ENCODE measurements around the gene ZMIZ2.
"Not testable (repeated sequence)": the region's sequence is repeated elsewhere in the genome, so short reads cannot be mapped to it uniquely, and the experiment has no call there.

The ZMIZ2 gene

DNA sequence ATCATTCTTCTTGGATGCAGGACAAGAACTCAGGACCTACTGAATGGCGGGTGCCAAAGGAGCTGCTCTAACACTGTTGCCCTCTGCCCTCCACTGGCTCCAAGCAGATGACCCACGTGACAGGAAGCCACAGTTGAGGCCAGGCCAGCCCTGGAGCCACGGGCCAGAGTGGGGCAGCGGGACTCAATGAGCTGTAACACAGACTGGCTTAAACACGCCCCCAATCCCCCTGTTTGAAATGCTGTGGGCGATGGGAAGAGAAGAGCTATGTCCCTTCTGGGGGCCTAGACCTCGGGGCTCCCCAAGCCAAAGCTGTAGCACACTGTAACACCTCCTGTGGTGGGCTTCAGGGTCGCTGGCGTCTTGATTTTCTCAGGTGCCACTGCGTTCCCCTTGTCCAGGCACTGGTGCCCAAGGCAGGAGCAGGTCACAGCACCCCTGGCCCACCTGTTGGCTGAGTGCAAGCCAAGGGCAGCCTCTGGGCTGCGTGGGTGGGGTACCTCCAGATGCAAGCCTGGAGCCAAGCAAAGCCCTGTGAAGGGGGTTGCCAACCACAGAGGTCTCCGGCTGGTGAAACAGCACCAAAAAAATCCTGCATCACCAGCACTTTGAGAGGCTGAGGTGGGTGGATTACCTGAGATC lies 18.6 kb upstream of the ZMIZ2 start:
- no peak for DNase-seq (ENCODE audit: low read depth in 3 of 3)

GRCh38 chr7:44732971-44733370 lies 15.7 kb upstream of the ZMIZ2 start:
- DNase-seq (ENCODE audit: low read depth in 3 of 3), result not testable (repeated sequence)

GRCh38 chr7:44733708-44734481 lies 14.8 kb upstream of the ZMIZ2 start:
- DNase-seq (ENCODE audit: low read depth in 3 of 3), result no peak

DNA sequence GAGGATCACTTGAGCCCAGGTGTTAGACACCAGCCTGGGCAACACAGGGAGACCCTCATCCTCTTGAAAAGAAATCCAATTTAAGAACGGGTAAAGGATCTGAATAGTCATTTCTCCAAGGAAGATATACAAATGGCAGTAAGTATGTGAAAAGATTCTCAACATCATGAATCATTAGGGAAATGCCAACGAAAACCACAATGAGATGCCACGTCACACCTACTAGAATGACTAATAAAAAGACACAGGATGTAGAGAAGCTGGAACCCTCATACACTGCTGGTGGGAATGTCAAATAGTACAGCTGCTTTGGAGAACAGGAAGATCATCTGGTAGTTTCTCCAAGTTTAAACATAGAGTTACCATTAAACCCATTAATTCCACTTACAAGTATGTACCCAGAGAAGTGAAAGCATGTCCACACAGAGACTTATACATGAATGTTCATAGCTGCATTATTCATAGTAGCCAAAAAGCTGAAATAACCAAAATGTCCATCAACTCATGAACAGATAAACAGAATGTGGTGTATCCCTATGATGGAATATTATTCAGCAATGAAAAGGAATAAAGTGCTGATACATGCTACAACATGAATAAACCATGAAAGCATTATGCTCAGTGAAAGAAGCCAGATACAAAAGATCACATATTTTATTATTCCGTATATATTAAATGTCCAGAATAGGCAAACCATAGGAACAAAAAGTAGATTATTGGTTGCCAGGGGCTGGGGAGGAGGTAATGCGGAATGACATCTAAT lies 13.1 kb upstream of the ZMIZ2 start:
- peak in 1 of 3 donors; percentile 27 for DNase-seq (ENCODE audit: low read depth in 3 of 3)

DNA sequence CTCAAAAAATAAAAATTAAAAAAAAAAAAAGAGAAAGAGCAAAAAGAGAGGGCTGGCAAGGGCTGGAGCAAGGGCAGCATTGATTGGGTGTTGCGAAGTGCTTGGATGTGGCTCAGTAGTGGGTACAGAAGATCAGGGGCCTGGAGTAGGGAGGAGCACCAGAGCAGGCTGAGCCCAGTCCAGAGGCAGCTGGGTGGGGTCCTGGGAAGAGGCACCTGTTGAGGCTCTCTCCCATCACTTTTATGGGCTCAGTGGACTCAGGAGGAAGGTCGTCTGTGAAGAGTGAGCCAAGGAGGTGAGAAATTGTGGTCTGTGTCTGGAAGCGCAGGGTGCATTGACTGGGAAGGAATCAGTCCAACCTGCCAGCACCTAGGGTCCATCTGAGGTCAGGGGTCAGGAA lies 11.8 kb upstream of the ZMIZ2 start:
- no peak for DNase-seq (ENCODE audit: low read depth in 3 of 3)

- DNase-seq (ENCODE audit: low read depth in 3 of 3), result no peak
Measured at GRCh38 chr7:44738051-44738723, 10.5 kb upstream of the ZMIZ2 start.

DNA sequence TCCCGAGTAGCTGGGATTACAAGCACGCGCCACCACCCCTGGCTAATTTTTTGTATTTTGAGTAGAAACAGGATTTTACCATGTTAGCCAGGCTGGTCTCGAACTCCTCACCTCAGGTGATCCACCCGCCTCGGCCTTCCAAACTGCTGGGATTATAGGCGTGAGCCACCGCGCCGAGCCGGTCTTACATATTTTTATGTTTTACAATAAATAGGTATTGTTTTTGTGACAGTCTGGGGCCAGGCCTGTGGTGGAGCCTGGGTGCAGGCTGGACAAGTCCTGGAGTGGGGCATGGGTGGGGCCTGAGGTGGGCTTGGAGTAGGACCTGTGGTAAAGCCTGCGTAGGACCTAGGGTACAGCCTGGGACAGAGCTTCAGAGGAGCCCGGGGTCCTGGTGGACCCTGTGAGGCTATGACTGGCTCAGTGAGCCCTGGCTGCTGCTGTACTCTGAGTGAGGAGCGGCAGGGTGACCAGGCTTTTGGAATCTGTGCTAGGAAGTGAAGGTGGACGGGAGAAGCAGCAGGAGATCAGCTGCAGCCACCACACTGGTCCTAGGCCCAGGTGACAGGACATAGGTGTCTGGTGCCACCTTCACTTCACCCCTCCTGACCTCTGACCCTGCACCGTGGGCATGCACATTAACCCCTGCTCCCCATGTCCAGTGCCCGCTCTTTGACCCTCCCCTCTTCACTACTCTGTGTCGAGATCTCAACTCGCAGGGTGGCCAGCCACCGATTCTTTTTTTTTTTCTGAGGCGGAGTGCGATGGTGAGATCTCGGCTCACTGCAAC lies 9.6 kb upstream of the ZMIZ2 start:
- DNase-seq (ENCODE audit: low read depth in 3 of 3), result no peak

- no peak for DNase-seq (ENCODE audit: low read depth in 3 of 3)
Measured at GRCh38 chr7:44740055-44740454, 8.6 kb upstream of the ZMIZ2 start.

DNA sequence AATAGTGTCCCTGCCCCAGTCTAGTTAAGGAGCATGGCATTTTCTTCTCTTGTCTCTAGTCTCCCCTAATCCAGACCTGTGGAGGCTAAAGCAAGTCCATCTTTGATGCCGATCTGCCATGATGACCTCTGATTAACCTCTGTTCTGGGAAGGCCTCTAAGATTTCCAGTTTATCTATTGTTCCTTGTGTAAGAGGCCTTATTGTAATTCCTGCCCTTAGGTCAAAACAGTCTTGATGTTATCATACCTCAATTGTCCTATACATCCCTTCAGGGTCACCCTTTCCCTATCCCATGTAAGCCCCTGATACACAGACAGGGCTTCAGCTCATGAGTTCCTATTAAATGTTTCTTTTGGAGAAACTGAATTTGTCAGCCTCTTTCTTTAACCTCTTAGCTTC lies 4.9 kb upstream of the ZMIZ2 start:
- DNase-seq (ENCODE audit: low read depth in 3 of 3), result no peak

- no peak for DNase-seq (ENCODE audit: low read depth in 3 of 3)
Measured at GRCh38 chr7:44748948-44749731, 493 bp downstream of the ZMIZ2 start.

DNA sequence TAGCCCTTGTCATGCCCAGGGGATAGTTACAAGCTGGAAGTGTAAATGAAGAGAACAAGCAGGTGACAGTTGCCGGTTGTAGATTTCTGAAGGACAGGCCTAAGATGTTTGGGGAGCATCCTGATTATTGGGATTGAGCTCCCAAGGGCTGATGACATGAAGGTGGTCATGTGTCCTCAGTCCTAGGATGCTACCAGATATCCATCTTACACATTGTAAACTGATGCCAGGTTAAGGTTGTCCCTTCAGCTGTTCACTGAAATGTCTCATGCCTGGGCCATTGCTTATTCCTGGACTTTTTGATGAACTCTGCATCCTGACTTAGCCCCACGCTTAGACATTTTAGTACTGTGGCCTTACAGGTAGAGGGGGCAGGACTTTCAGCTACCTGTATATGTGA lies 1.3 kb downstream of the ZMIZ2 start:
- no peak for DNase-seq (ENCODE audit: low read depth in 3 of 3)

DNA sequence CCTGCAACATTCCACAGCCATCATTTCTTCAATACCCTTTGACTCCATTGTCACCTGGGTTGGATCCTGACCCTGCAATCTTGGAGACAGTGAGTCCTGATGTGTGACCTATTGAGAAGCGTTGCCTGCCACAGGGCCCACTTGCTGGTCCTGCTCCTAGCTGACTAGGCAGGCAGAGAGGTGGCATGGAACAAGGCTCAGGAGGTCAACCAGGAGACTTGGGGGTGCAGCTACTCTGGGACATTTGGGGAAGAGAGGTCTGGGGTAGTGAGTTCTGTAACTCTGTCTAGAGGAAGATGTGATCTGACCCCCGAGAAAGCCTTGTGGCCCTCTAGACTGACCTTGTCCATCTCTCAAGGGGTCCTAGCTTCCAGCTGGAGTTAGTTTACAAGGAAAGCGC lies 1.8 kb downstream of the ZMIZ2 start:
- DNase-seq (ENCODE audit: low read depth in 3 of 3), result no peak

DNA sequence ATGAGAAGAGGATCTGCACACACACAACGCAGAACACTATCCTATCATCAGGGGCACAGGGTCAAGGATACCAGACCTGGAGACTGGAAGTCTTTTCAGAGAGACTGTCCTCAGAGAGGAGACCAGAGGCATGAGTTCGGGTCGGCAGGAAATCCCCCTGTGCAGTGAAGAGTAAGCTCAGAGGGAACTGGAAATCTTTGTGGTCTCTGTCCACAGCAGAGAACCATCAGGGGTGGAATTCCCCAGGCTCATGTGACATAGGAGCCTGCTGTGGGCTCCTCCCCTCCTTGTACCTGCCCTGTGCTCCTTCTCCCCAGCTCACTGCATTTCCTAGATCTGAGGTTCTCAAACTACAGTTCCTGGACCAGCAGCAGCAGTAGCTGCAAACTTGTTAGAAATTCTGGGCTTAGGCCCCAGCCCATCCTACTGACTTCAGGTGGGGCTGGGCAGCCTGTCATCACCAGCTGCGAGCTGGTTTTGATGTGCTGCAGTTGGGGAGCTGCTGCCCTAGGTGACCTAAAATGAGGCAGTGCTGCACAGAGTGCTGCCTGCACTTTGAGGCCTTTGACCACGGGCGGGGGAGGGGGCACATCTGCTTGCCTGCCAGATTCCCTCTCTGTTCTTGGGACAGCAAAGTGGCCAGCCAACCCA lies 2.4 kb downstream of the ZMIZ2 start:
- DNase-seq (ENCODE audit: low read depth in 3 of 3), result peak in 1 of 3 donors; percentile 22

GRCh38 chr7:44752822-44753221 lies 4.2 kb downstream of the ZMIZ2 start:
- DNase-seq (ENCODE audit: low read depth in 3 of 3), result no peak

DNA sequence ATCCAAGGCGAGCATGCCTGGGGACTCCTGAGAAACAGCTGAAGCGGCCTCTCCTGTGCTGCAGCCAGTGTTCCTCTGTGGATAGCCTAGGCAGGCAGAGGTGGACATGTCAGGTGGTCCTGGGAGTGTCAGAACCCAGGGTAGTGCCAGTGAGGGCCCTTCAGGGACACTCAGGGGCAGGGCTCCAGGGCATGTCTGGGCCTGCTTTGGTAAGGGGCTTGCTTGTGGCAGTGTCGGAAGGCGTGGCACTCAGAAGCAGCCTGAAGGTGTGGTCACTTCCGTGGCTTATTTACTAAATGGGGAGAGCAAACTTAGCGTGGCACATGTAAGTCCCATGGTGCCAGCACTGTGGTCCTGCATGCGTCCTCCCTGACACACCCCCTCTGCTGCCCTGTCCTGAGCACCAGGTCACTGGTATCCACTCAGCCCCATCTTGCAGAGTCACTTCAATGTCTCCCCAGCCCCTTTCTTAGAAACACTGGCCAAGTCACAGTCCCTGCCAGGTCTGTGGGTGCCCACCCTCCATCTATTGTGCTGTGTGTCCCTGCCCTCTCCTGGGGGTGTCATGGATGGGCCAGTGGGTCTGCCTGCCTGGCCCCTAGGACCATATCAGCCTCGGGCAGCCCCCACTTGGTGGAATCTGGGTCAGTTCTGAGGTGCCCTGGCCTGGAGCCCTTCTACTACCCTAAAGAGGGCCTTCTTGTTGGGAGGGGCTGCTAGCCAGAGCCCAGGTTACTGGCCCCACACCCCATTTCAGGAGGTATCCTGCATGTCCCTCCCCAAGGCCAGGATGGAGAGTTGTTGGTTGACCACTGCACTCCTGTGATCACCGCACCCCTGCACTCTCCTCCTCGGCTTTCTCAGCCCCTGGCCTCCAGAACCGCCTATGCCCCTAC lies 6.4 kb downstream of the ZMIZ2 start:
- DNase-seq (ENCODE audit: low read depth in 3 of 3), result no peak

DNA sequence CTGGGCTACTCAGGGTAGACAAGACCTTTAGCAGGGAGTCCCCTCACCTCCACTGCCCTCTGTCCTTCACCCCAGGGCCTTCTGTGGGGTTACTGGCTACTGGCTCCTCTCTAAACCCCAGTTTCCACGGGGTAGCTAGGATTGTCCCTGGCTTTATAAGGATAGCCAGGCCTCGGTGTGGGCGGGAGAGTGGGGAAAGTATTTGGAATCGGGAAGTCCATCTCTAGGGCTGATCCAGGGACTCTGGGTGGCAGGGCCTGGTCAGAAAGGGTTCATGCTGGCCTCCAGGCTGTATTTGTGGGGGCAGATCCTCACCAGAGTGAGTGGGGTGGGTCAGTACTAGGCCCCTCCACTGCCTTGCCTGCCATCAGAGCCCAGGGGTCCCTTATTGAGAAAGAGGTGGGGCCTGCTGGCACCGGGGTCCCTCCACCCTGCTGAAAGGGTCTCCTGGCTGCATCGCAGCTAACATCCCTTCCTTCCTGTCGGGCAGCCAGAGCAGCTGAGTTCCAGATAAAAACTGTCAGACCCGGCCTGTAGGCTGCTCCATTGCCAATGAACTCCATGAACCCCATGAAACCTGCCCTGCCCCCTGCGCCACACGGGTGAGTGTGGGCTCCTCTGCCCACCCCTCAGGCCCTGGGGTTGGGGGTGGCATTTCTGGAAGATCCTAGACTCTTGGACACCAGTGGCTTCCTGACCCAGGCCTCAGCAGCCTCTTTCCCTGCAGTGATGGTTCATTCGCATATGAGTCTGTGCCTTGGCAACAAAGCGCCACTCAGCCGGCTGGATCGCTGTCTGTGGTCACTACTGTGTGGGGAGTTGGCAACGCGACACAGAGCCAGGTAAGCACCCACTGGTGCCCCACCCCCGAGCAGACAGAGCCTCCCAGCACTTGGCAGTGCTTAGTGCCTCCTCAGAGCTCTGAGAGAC lies 7.3 kb downstream of the ZMIZ2 start:
- DNase-seq (ENCODE audit: low read depth in 3 of 3), result no peak

- DNase-seq (ENCODE audit: low read depth in 3 of 3), result no peak
Measured at GRCh38 chr7:44756904-44757303, 8.3 kb downstream of the ZMIZ2 start.

- no peak for DNase-seq (ENCODE audit: low read depth in 3 of 3)
Measured at GRCh38 chr7:44757311-44757710, 8.7 kb downstream of the ZMIZ2 start.
